Measurements from ENCODE around the gene DGKZ.
A peak's percentile ranks its signal among the peaks of the same experiment; 100 is the strongest.

DGKZ gene

GRCh38 chr11:46330154-46330553 is 17.1 kb upstream of the DGKZ start:
- DNase-seq (ENCODE audit: low spot score) = no peak

GRCh38 chr11:46330563-46331281 is 16.5 kb upstream of the DGKZ start:
- no peak for DNase-seq (ENCODE audit: low spot score)

GRCh38 chr11:46331282-46331984 is 15.8 kb upstream of the DGKZ start:
- DNase-seq (ENCODE audit: low spot score) = no peak

GRCh38 chr11:46332093-46332567 is 15.1 kb upstream of the DGKZ start:
- no peak for DNase-seq (ENCODE audit: low spot score)

- DNase-seq (ENCODE audit: low spot score) = no peak
Observed at GRCh38 chr11:46332568-46333393, 14.5 kb upstream of the DGKZ start.

GRCh38 chr11:46333394-46333947 is 13.8 kb upstream of the DGKZ start:
- no peak for DNase-seq (ENCODE audit: low spot score)

GRCh38 chr11:46334211-46334610 is 13.1 kb upstream of the DGKZ start:
- DNase-seq (ENCODE audit: low spot score) = no peak

GRCh38 chr11:46335271-46335670 is 12.0 kb upstream of the DGKZ start:
- DNase-seq (ENCODE audit: low spot score) = no peak

GRCh38 chr11:46335890-46336562 is 11.2 kb upstream of the DGKZ start:
- peak; percentile 56 for DNase-seq (ENCODE audit: low spot score)

GRCh38 chr11:46336563-46337180 is 10.6 kb upstream of the DGKZ start:
- no peak for DNase-seq (ENCODE audit: low spot score)

- DNase-seq (ENCODE audit: low spot score) = no peak
Observed at GRCh38 chr11:46337626-46338345, 9.5 kb upstream of the DGKZ start.

- no peak for DNase-seq (ENCODE audit: low spot score)
Observed at GRCh38 chr11:46338636-46338987, 8.7 kb upstream of the DGKZ start.

- DNase-seq (ENCODE audit: low spot score) = peak; percentile 33
Observed at GRCh38 chr11:46338988-46339666, 8.1 kb upstream of the DGKZ start.

- no peak for DNase-seq (ENCODE audit: low spot score)
Observed at GRCh38 chr11:46339816-46340215, 7.4 kb upstream of the DGKZ start.

- DNase-seq (ENCODE audit: low spot score) = no peak
Observed at GRCh38 chr11:46341454-46341853, 5.8 kb upstream of the DGKZ start.

- DNase-seq (ENCODE audit: low spot score) = no peak
Observed at GRCh38 chr11:46342239-46342638, 5.0 kb upstream of the DGKZ start.

GRCh38 chr11:46343520-46343919 is 3.7 kb upstream of the DGKZ start:
- no peak for DNase-seq (ENCODE audit: low spot score)

GRCh38 chr11:46345131-46345597 is 2.1 kb upstream of the DGKZ start:
- peak; percentile 34 for DNase-seq (ENCODE audit: low spot score)

GRCh38 chr11:46345881-46346484 is 1.3 kb upstream of the DGKZ start:
- no peak for DNase-seq (ENCODE audit: low spot score)

Measured in globus pallidus (tissue), 1 donor.